Endothelial cell of umbilical vein (primary cell): Measurements from ENCODE around the gene SMIM44.

ENCODE experiments used
- CTCF ChIP-seq, 2 donors: IDR thresholded peaks; 1 replicate in 1 of 2; 2 replicates in 1 of 2; pipeline ENCODE4 v1.5.1; 2011; ENCODE audit warnings: low read length in 2 of 2, mild to moderate bottlenecking in 2 of 2, moderate library complexity in 2 of 2, control low read depth in 1 of 2, inconsistent platforms in 1 of 2, low read depth in 1 of 2; ENCODE audit not compliant: insufficient read depth in 1 of 2; ENCODE audit errors: extremely low read depth in 1 of 2
- EZH2 ChIP-seq: IDR thresholded peaks from 2 replicates; pipeline ENCODE4 v1.6.1; 2012; ENCODE audit warnings: borderline replicate concordance, low read depth, mild to moderate bottlenecking, moderate library complexity, low read length, inconsistent platforms; ENCODE audit not compliant: severe bottlenecking
- FOS ChIP-seq: IDR thresholded peaks from 2 replicates; pipeline ENCODE4 v1.6.1; 2011; ENCODE audit warnings: mild to moderate bottlenecking, low read length, moderate library complexity, borderline replicate concordance; ENCODE audit not compliant: insufficient read depth
- JUN ChIP-seq: IDR thresholded peaks from 2 replicates; pipeline ENCODE4 v1.6.1; 2011; ENCODE audit warnings: borderline replicate concordance, low read depth; ENCODE audit not compliant: insufficient read length, insufficient read depth
- MAX ChIP-seq: IDR thresholded peaks from 2 replicates; pipeline ENCODE4 v1.6.1; 2011; ENCODE audit not compliant: insufficient read depth, insufficient read length
- MYC ChIP-seq: IDR thresholded peaks from one replicate; pipeline ENCODE4 v1.6.1; 2011; ENCODE audit warnings: mild to moderate bottlenecking, low read depth, low read length
- POLR2A ChIP-seq: IDR thresholded peaks from 2 replicates; pipeline ENCODE4 v1.6.1; 2012; ENCODE audit warnings: low read depth, mild to moderate bottlenecking, control low read depth, low read length
- POLR2AphosphoS5 ChIP-seq: IDR thresholded peaks from 2 replicates; pipeline ENCODE4 v1.6.1; 2012; ENCODE audit warnings: low read depth, mild to moderate bottlenecking, control low read depth, low read length, moderate library complexity; ENCODE audit not compliant: insufficient read depth

- TF ChIP-seq CTCF (IDR thresholded peaks at IDR 0.05; ENCODE audit: extremely low read depth in 1 of 2, insufficient read depth in 1 of 2, low read depth in 1 of 2, low read length in 2 of 2) (no peak), FOS (no peak), POLR2AphosphoS5 (no peak), EZH2 (no peak), POLR2A (no peak), MAX (no peak), MYC (no peak), JUN (no peak)
These were observed 4.6 kb downstream of the SMIM44 start for GRCh38 chr19:3478409-3479176.
